ENCODE measurements around the gene DEGS2.

The DEGS2 gene

DNA sequence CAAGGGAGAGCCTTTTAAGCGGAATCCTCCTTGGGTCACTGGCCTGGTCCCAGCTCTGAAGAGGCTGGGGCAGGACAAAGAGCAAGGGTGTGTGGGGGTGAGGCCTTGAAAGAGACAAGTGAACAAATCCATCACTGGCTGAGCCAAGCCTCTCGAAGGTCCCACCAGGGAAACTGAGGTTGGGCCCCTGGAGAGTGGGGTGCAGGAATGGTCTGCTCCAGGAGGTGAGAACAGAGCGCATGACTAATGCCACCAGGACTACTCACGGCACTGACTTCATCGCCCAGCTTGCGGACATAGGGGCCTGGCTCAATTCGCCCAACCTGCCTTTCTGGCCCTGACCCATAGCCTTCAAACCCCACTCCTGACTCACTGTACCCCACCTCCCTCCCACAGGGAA lies 19.2 kb upstream of the DEGS2 start:
- H3K9me3 ChIP-seq (ENCODE audit: control insufficient read depth, low read length), result no peaks in the 10 kb centered on the region
- H3K27ac ChIP-seq (ENCODE audit: insufficient read depth, low read length, poor library complexity, severe bottlenecking), result no peak overlapping the region
- no peaks in the 10 kb centered on the region for H3K27me3 ChIP-seq (replicated peaks; ENCODE audit: control insufficient read depth, insufficient read depth, low read length, poor library complexity, severe bottlenecking)
- no peak for DNase-seq
- no peaks in the 10 kb centered on the region for H3K4me1 ChIP-seq (ENCODE audit: control insufficient read depth, insufficient read depth, low read length, poor library complexity, severe bottlenecking)
- H3K4me3 ChIP-seq (ENCODE audit: insufficient read depth, low read depth, low read length, poor library complexity, severe bottlenecking), result no peak overlapping the region
- no peaks in the 10 kb centered on the region for H3K36me3 ChIP-seq (ENCODE audit: control insufficient read depth, insufficient read depth, low read length)

DNA sequence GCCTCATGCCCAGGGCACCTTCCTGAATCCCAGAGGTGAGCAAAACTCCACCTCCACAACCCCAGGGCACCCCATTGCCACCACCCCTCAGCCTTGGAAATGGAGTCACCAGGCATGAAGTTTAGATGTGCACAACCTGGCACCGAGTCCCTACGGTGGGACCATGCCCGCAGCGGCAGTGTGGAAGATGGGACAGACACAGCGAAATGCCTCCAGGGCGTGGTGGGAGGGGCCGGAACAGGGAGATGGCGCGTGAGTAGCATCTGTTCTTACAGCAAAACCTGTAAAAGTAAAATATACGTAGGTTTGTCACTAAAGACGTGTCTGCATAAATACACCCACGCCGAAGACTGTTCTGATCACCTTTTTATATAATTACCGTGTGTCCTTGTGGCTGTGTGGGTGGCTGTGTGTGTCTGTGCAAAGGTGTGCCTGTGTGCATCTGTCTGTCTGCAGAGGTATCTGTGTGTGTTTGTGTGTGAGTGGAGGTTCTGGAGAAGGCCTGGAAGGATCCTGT lies 17.4 kb upstream of the DEGS2 start:
- no peaks in the 10 kb centered on the region for H3K4me1 ChIP-seq (ENCODE audit: control insufficient read depth, insufficient read depth, low read length, poor library complexity, severe bottlenecking)
- no peak for DNase-seq
- H3K4me3 ChIP-seq (ENCODE audit: insufficient read depth, low read depth, low read length, poor library complexity, severe bottlenecking), result no peak overlapping the region
- H3K27ac ChIP-seq (ENCODE audit: insufficient read depth, low read length, poor library complexity, severe bottlenecking), result no peak overlapping the region
- no peaks in the 10 kb centered on the region for H3K27me3 ChIP-seq (replicated peaks; ENCODE audit: control insufficient read depth, insufficient read depth, low read length, poor library complexity, severe bottlenecking)
- no peaks in the 10 kb centered on the region for H3K9me3 ChIP-seq (ENCODE audit: control insufficient read depth, low read length)
- H3K36me3 ChIP-seq (ENCODE audit: control insufficient read depth, insufficient read depth, low read length), result no peaks in the 10 kb centered on the region

DNA sequence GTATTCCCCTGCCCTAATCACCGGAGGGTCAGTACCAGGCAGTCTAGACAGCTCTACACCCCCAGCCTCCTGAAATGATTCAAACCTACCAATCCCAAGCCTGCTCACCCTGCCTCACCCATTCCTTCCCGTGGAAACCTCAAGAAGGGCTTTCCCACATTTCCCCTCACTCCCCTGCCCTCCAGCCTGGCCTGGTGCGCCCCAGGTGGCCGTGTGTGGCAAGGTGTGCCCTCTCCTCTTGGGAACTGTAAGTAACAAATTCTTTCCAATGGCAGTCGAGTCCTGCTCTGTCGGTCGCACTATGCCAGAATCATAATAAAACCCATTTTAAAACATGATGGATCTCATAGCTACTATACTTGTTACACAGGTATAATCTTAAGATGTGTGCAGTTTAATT lies 13.9 kb upstream of the DEGS2 start:
- Histone ChIP-seq H3K4me3 (ENCODE audit: insufficient read depth, low read depth, low read length, poor library complexity, severe bottlenecking) (no peak overlapping the region), H3K36me3 (ENCODE audit: control insufficient read depth, insufficient read depth, low read length) (no peaks in the 10 kb centered on the region), H3K9me3 (ENCODE audit: control insufficient read depth, low read length) (no peaks in the 10 kb centered on the region), H3K4me1 (ENCODE audit: control insufficient read depth, insufficient read depth, low read length, poor library complexity, severe bottlenecking) (no peaks in the 10 kb centered on the region), H3K27me3 (replicated peaks; ENCODE audit: control insufficient read depth, insufficient read depth, low read length, poor library complexity, severe bottlenecking) (no peaks in the 10 kb centered on the region), H3K27ac (ENCODE audit: insufficient read depth, low read length, poor library complexity, severe bottlenecking) (no peak overlapping the region)
- DNase-seq, result no peak

DNA sequence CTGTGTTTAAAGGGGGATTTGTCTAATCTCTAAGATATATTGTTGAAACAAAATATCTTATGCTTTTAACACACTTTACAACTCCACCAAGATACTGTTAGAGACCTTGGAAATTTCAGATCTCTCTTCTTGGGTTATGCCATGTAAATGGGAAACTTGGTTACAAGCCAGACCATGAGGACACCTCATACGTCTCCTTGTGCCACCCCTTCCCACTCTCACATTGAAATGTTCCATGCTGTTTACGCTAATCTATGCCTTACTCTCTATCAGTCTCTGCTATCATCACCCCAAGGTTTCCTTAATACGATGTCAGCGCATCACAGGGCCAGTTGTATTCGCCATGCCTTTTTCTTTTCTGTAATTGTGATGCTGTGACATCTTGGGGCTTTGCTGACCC lies 13.4 kb upstream of the DEGS2 start:
- no peak for DNase-seq
- no peaks in the 10 kb centered on the region for H3K27me3 ChIP-seq (replicated peaks; ENCODE audit: control insufficient read depth, insufficient read depth, low read length, poor library complexity, severe bottlenecking)

DNA sequence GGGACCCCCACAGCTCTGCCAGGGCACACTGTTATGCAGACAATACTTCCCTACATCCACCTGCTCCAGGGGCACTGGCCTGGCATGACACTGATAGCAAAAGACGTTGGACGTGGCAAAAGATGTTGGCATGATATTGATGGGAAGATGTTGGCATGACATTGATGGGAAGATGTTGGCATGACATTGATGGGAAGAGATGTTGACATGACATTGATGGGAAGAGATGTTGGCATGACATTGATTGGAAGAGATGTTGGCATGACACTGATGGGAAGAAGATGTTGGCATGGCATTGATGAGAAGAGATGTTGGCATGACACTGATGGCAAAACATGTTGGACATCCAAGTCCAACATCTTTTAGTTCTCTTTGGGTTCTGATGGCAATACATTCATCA lies 11.4 kb upstream of the DEGS2 start:
- H3K4me1 ChIP-seq (ENCODE audit: control insufficient read depth, insufficient read depth, low read length, poor library complexity, severe bottlenecking), result peaks cover 10% of the 10 kb centered on the region
- H3K36me3 ChIP-seq (ENCODE audit: control insufficient read depth, insufficient read depth, low read length), result no peaks in the 10 kb centered on the region
- H3K27me3 ChIP-seq (replicated peaks; ENCODE audit: control insufficient read depth, insufficient read depth, low read length, poor library complexity, severe bottlenecking), result no peaks in the 10 kb centered on the region
- DNase-seq, result no peak
- no peaks in the 10 kb centered on the region for H3K9me3 ChIP-seq (ENCODE audit: control insufficient read depth, low read length)
- no peak overlapping the region for H3K4me3 ChIP-seq (ENCODE audit: insufficient read depth, low read depth, low read length, poor library complexity, severe bottlenecking)
- H3K27ac ChIP-seq (ENCODE audit: insufficient read depth, low read length, poor library complexity, severe bottlenecking), result no peak overlapping the region

More for the DNA sequence above, 13.4 kb upstream of the DEGS2 start:
- Histone ChIP-seq H3K27ac (ENCODE audit: insufficient read depth, low read length, poor library complexity, severe bottlenecking) (no peak overlapping the region), H3K4me3 (ENCODE audit: insufficient read depth, low read depth, low read length, poor library complexity, severe bottlenecking) (no peak overlapping the region), H3K4me1 (ENCODE audit: control insufficient read depth, insufficient read depth, low read length, poor library complexity, severe bottlenecking) (no peaks in the 10 kb centered on the region), H3K36me3 (ENCODE audit: control insufficient read depth, insufficient read depth, low read length) (no peaks in the 10 kb centered on the region), H3K9me3 (ENCODE audit: control insufficient read depth, low read length) (no peaks in the 10 kb centered on the region)

DNA sequence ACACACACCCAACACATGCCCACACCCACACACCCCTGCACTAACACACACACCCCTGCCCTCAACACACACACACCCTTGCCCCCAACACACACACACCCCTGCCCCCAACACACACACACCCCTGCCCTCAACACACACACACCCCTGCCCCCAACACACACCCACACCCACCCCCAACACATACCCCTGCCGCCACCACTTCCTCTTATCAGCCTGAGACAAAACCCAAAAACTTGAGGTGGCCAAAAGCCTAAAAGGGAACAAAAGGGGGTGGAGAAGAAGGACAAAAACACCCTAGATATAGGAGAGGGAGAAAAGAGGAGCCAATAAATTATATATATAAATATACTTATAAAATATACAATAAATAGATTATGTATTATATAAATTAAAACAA lies 9.1 kb upstream of the DEGS2 start:
- Histone ChIP-seq H3K4me3 (ENCODE audit: insufficient read depth, low read depth, low read length, poor library complexity, severe bottlenecking) (no peak overlapping the region), H3K9me3 (ENCODE audit: control insufficient read depth, low read length) (no peaks in the 10 kb centered on the region), H3K27ac (ENCODE audit: insufficient read depth, low read length, poor library complexity, severe bottlenecking) (no peak overlapping the region), H3K27me3 (replicated peaks; ENCODE audit: control insufficient read depth, insufficient read depth, low read length, poor library complexity, severe bottlenecking) (no peaks in the 10 kb centered on the region), H3K36me3 (ENCODE audit: control insufficient read depth, insufficient read depth, low read length) (no peaks in the 10 kb centered on the region), H3K4me1 (ENCODE audit: control insufficient read depth, insufficient read depth, low read length, poor library complexity, severe bottlenecking) (peaks cover 10% of the 10 kb centered on the region)
- DNase-seq, result no peak

DNA sequence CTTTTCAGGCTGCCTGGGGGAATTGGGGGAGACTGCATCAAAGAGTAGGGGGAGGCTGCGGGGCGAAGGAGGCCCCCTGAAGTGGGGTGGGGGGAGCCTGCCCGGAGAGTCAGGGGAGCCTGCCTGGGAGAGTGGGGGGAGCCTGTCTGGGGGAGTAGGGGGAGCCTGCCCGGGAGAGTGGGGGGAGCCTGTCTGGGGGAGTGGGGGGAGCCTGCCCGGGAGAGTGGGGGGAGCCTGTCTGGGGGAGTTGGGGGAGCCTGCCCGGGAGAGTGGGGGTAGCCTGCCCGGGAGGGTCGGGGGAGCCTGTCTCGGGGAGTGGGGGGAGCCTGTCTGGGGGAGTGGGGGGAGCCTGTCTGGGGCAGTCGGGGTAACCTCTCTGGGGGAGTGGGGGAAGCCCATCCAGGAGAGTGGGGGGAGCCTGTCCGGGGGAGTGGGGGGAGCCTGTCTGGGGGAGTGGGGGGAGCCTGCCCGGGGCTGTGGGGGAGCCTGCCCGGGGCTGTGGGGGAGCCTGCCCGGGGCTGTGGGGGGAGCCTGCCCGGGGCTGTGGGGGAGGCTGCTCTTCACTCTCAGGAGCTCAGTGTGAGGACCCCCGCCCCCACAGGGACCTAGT lies 6.5 kb upstream of the DEGS2 start:
- Histone ChIP-seq H3K9me3 (ENCODE audit: control insufficient read depth, low read length) (no peaks in the 10 kb centered on the region), H3K4me1 (ENCODE audit: control insufficient read depth, insufficient read depth, low read length, poor library complexity, severe bottlenecking) (peaks cover 10% of the 10 kb centered on the region), H3K4me3 (ENCODE audit: insufficient read depth, low read depth, low read length, poor library complexity, severe bottlenecking) (peak overlapping the region; percentile 41), H3K27me3 (replicated peaks; ENCODE audit: control insufficient read depth, insufficient read depth, low read length, poor library complexity, severe bottlenecking) (no peaks in the 10 kb centered on the region), H3K36me3 (ENCODE audit: control insufficient read depth, insufficient read depth, low read length) (no peaks in the 10 kb centered on the region), H3K27ac (ENCODE audit: insufficient read depth, low read length, poor library complexity, severe bottlenecking) (no peak overlapping the region)
- no peak for DNase-seq

DNA sequence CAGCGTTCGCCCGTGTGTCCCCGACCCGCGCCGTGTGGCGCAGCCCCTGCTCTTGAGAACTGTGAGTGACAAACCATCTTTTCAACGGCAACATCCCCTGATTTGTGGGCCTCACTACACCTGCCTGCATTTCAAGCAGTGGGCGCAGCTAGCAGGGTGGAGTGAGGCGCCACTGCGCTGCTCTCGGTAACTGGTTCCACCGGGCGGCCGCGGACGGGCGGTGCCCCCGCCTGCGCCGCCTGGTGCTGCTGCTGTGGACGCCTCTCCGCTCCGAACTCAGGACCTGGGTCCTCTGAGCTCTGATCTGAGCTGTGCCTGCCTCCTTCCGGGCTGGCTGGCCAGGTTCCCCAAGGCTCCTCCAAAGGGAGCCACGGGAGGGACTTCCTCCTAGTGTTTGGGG lies 5.9 kb upstream of the DEGS2 start:
- Histone ChIP-seq H3K27me3 (replicated peaks; ENCODE audit: control insufficient read depth, insufficient read depth, low read length, poor library complexity, severe bottlenecking) (no peaks in the 10 kb centered on the region), H3K36me3 (ENCODE audit: control insufficient read depth, insufficient read depth, low read length) (no peaks in the 10 kb centered on the region), H3K9me3 (ENCODE audit: control insufficient read depth, low read length) (no peaks in the 10 kb centered on the region), H3K27ac (ENCODE audit: insufficient read depth, low read length, poor library complexity, severe bottlenecking) (no peak overlapping the region), H3K4me1 (ENCODE audit: control insufficient read depth, insufficient read depth, low read length, poor library complexity, severe bottlenecking) (peaks cover 10% of the 10 kb centered on the region), H3K4me3 (ENCODE audit: insufficient read depth, low read depth, low read length, poor library complexity, severe bottlenecking) (no peak overlapping the region)
- DNase-seq, result no peak

DNA sequence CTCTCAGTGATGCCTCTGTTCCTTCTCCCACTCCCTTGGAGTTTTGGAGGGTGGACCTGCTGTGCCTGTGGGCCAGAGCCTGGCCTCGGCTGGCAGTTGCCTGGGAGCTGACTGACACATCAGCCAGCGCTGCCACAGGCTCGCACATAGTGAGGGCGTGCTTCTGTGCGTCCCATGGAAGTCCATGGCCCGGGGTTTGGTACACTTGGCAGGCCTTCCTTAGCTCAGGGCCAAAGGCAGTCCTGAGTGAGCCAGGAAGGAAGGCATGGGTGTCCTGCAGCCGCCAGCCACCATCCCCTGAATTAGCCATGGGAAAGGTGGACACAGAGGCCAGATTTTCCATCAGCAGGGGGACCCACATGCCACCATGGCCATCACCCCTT lies 1.1 kb upstream of the DEGS2 start:
- Histone ChIP-seq H3K27me3 (replicated peaks; ENCODE audit: control insufficient read depth, insufficient read depth, low read length, poor library complexity, severe bottlenecking) (peaks cover 10% of the 10 kb centered on the region), H3K9me3 (ENCODE audit: control insufficient read depth, low read length) (no peaks in the 10 kb centered on the region), H3K4me1 (ENCODE audit: control insufficient read depth, insufficient read depth, low read length, poor library complexity, severe bottlenecking) (peaks cover 13% of the 10 kb centered on the region), H3K4me3 (ENCODE audit: insufficient read depth, low read depth, low read length, poor library complexity, severe bottlenecking) (no peak overlapping the region), H3K36me3 (ENCODE audit: control insufficient read depth, insufficient read depth, low read length) (no peaks in the 10 kb centered on the region), H3K27ac (ENCODE audit: insufficient read depth, low read length, poor library complexity, severe bottlenecking) (no peak overlapping the region)
- no peak for DNase-seq

DNA sequence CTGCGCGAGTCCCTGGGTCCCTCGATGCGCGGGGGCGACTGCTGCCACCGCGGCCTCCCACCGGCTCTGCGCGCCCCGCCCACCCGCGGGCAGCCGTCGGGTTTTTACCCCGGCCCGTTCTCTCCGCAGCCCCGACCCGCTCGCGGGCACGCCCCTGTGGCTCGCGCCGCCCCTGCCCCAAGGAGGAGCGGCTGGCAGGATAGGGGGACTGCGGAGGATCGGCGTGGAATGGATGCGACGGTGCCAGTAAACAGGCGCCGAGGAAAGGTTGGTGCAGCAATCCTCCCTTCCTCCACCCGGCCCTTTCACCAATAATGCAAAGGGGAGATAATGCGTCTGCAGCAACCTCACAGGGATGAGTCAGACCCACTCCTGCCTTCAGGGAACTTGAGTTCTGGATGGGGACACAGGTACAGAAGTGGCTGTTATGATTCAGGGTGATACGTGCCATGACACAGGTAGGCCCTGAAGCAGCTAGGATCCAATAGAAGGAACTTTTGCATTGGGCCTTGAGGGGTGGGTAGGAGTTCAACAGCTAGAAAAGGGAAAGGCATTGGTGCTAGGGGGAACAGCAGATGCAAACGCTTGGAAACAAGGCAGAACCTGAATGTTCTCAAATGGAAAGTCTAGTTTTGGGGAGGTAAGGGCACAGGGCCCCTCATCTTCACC lies 554 bp upstream of the DEGS2 start:
- Histone ChIP-seq H3K27me3 (replicated peaks; ENCODE audit: control insufficient read depth, insufficient read depth, low read length, poor library complexity, severe bottlenecking) (peaks cover 10% of the 10 kb centered on the region), H3K36me3 (ENCODE audit: control insufficient read depth, insufficient read depth, low read length) (no peaks in the 10 kb centered on the region), H3K4me3 (ENCODE audit: insufficient read depth, low read depth, low read length, poor library complexity, severe bottlenecking) (peak overlapping the region; percentile 54), H3K27ac (ENCODE audit: insufficient read depth, low read length, poor library complexity, severe bottlenecking) (no peak overlapping the region), H3K9me3 (ENCODE audit: control insufficient read depth, low read length) (peaks cover under 1% of the 10 kb centered on the region), H3K4me1 (ENCODE audit: control insufficient read depth, insufficient read depth, low read length, poor library complexity, severe bottlenecking) (peaks cover 13% of the 10 kb centered on the region)
- DNase-seq, result no peak

Data from effector memory CD4-positive, alpha-beta T cell (primary cell).